ENCODE data around the gene TMEM225B.

DNA sequence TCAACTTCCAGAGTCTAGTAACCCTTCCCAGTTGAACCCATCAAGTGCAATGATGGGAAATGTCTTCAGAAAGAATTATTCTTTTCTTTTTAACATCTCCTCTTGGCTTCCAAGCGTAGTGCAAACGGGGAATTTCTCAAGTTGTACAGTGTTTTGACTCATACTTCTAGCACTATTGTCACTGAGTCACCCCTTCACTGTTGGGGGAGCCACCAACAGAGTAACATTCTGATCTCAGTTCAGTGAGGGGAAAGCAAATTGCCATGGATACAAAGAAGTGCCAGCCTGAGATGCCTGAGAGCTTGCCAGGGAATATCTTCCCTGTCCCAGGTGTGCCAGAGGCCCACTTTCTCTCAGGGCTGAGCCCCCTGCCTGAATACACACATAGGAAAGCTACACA is 50.8 kb downstream of the TMEM225B start:
- TF ChIP-seq CTCF (IDR thresholded peaks at IDR 0.05; ENCODE audit: poor library complexity, severe bottlenecking) = no peak
- no peak for TF ChIP-seq RAD21 (conservative IDR thresholded peaks at IDR 0.05)
- TF ChIP-seq MXI1 (conservative IDR thresholded peaks at IDR 0.05; ENCODE audit: poor library complexity, severe bottlenecking) = no peak
- TF ChIP-seq EZH2 (IDR thresholded peaks at IDR 0.05; ENCODE audit: borderline replicate concordance, insufficient read depth, low read length, poor library complexity, severe bottlenecking) = no peak
